Thyroid gland (tissue), 4 donors: ENCODE data around the gene LAMA3.

Source experiments
- CTCF ChIP-seq, 6 experiments: fragments of 200-600 bp in 3 of 6; fragments of 450-650 bp in 3 of 6; sonication (generic) in 3 of 6; IDR thresholded peaks; one replicate each; pipeline ENCODE4 v1.5.1; 2016 to 2019; ENCODE audit warnings: antibody characterized with exemption in 6 of 6, mild to moderate bottlenecking in 2 of 6, inconsistent platforms in 1 of 6, moderate library complexity in 1 of 6
- POLR2A ChIP-seq, 2 donors: fragments of 450-650 bp; IDR thresholded peaks; one replicate each; pipeline ENCODE4 v1.6.1; 2017; ENCODE audit warnings: antibody characterized with exemption in 2 of 2, mild to moderate bottlenecking in 2 of 2, moderate library complexity in 1 of 2

GRCh38 chr18:23719634-23720201 is 30.5 kb downstream of the LAMA3 start:
- no peak for TF ChIP-seq CTCF (IDR thresholded peaks at IDR 0.05)
- no peak for TF ChIP-seq POLR2A (IDR thresholded peaks at IDR 0.05)
